GM12875 (cell line): ENCODE data around the gene NFATC1.

Source experiments
- H3K4me3 ChIP-seq: one replicate; pipeline ENCODE4 v1.5.1; 2011; ENCODE audit warnings: low read depth, low read length, control low read depth
- TF ChIP-seq, protein P1 (sequence below): IDR thresholded peaks from 2 replicates; pipeline ENCODE4 v1.5.1; 2011; ENCODE audit warnings: low read depth, mild to moderate bottlenecking, control low read depth, inconsistent platforms, low read length, moderate library complexity, borderline replicate concordance; ENCODE audit not compliant: insufficient read depth

The NFATC1 gene

DNA sequence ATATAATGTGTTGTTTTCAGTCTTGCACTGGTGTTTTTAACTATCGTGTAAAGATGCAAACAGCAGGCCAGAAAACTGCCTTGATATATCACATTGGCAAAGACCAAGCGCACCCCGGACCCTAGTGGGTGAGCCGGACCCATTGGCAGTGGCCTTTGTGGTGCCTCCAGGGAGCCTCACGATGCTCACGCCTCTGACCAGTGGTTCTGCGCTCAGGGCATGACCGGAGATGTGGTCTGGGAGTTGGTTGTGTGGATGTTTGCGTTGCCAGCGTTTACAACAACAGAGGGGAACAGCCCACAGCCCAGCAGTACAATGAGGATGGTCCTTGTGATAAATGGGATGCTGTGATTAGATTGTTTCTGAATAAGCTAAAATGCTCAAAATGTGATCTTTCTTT is 32.6 kb downstream of the NFATC1 start:
- no peak overlapping the region for H3K4me3 ChIP-seq
- TF ChIP-seq, protein P1, sequence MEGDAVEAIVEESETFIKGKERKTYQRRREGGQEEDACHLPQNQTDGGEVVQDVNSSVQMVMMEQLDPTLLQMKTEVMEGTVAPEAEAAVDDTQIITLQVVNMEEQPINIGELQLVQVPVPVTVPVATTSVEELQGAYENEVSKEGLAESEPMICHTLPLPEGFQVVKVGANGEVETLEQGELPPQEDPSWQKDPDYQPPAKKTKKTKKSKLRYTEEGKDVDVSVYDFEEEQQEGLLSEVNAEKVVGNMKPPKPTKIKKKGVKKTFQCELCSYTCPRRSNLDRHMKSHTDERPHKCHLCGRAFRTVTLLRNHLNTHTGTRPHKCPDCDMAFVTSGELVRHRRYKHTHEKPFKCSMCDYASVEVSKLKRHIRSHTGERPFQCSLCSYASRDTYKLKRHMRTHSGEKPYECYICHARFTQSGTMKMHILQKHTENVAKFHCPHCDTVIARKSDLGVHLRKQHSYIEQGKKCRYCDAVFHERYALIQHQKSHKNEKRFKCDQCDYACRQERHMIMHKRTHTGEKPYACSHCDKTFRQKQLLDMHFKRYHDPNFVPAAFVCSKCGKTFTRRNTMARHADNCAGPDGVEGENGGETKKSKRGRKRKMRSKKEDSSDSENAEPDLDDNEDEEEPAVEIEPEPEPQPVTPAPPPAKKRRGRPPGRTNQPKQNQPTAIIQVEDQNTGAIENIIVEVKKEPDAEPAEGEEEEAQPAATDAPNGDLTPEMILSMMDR: no peak

DNA sequence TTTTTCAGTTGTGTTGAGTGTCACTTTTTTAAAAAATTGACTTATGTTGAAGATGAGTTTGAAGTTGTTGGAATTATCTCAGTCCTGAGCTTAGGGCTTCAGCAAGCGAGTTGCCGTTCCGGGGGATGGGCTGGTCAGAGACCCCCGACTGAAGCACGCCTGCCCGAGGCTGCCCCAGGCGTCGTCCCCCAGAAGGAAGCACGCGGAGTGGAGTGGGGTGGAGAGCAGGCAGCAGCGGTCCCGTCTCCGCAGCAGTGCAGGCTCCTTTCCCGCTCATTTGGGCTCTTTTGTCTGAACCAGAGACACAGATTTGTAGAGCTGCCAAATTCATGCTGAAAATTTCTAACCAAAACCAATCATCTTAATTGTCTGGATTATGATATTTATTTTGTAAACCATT is 33.7 kb downstream of the NFATC1 start:
- no peak overlapping the region for H3K4me3 ChIP-seq
- TF ChIP-seq, protein P1: no peak

DNA sequence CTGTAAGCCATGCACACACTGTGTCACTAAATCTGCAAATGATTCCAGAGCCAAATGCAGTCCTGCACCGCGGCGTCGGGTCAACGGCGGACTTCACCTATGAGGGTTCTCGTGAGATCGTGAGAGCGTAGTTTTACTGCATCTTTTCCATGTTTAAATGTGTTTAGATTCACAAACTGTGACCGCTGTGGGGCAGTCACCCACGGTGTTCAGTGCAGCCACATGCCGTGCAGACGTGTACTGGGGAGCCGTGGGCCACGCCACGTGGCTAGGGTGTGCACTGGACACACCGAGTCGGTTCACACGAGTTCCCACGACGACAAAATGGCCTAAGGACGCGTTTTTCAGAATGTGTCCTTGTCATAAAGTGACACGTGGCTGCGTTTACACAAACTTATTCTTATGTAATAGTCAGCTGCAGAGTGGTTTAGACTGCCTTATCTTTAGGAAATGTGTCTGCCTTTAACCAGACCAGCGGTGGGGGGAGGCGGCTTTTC is 34.1 kb downstream of the NFATC1 start:
- TF ChIP-seq, protein P1: no peak
- no peak overlapping the region for H3K4me3 ChIP-seq

DNA sequence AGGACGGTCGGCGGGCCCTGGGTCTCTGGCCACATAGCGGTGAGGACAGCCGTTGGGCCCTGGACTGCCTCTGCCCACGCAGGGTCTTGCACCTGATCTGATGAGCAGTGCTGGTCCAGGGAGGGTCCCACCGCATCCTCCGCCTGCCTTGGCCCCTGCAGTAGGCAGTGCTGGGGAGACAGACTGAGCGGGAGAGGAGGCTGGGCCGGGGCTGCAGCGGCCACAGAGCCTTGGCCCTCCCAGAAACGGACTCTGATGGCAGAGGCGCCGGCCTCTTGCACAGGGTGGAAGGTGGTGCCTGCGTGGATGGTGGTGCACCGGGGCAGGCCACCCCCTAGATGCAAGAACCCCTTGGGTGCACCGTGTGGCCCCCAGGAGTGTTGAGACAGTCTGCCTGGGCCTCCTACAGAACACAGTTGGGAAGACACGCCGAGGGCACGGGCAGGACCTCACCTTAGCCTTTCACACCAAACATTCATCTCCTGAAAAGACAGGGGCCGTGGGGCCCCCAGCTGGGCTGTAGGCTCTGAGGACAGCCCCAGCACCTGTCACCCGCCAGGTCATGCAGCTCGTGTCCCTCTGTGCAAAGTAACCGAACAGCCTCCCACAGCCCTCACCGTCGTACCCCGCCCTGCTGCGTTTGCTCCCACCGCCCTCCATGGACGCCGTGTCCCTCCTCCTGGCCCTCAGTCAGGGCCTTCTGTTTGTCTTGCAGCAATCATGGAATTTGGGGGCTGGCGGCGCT is 36.8 kb downstream of the NFATC1 start:
- H3K4me3 ChIP-seq: no peak overlapping the region
- TF ChIP-seq, protein P1: no peak

DNA sequence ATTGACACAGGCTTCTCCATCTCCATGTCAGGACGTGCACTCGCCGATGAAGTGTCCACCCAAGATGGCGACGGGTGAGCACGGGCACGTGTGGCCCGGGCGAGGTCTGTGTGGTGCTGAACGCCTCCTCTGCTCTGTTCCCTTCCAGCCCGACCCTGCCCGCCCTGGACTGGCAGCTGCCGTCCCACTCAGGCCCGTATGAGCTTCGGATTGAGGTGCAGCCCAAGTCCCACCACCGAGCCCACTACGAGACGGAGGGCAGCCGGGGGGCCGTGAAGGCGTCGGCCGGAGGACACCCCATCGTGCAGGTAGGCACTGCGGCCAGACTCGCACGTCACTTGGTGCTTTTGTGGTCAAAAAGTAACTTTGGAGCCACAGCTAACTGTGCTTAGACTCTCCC is 37.7 kb downstream of the NFATC1 start:
- TF ChIP-seq, protein P1: no peak
- H3K4me3 ChIP-seq: no peak overlapping the region

DNA sequence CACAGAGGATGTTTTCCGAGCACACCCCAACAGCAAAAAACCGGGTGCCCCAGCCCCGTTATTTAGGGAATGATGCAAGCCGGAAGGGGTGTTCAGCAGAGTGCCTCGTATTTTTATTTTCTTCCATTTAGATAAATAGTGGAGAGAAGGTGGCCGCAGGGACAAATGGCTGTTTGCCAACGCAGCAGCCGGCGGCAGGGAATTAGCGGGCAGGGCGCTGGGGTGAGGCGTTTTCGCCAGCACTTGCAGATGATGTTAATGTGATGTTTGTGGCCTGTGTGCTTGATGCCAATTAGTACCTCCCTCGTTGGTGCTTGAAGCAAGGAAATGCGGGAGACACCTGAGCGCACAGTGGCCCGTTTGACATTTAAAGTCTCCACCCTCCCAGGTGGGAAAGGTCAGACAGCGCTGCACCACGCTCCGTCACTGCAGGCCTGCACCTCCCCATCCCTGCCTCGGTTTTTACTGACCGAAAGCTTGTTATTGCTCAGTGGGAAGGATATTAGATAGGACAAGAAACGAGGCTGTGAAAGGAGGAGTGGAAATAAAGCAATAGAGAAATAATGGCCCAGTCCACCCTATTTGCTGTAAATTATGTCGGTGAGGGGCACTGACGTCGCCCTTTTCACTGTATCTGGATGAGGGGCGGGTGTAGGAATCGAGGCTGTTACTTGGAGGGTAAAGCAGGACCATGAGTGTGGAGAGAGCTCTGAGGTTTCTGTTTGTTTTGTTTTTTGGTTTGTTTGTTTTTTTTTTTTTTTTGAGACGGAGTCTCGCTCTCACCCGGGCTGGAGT is 39.1 kb downstream of the NFATC1 start:
- TF ChIP-seq, protein P1: no peak
- no peak overlapping the region for H3K4me3 ChIP-seq
